GM12872 (cell line): ENCODE results near the gene ATG16L1.

Source experiments
- TF ChIP-seq, protein P1 (sequence below): IDR thresholded peaks from 3 replicates; pipeline ENCODE4 v1.5.1; 2011; ENCODE audit warnings: low read depth, mild to moderate bottlenecking, low read length, moderate library complexity; ENCODE audit not compliant: insufficient read depth

The ATG16L1 gene

DNA sequence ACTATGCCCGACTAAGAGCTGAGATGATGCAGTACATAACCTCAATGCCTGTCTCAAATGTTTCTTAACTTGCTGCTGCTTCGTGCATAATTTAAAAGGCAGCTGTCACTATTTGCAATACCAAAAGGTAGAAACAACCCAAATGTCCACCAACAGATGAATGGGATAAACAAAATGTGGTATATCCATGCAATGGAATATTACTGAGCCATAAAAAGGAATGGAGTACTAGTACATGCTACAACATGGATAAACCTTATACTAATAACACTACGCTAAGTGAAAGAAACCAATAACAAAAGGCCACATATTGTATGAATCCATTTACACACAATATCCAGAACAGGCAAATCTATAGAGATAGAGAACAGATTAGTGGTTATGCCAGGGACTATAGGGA lies 89.8 kb downstream of the ATG16L1 start:
- TF ChIP-seq, protein P1, sequence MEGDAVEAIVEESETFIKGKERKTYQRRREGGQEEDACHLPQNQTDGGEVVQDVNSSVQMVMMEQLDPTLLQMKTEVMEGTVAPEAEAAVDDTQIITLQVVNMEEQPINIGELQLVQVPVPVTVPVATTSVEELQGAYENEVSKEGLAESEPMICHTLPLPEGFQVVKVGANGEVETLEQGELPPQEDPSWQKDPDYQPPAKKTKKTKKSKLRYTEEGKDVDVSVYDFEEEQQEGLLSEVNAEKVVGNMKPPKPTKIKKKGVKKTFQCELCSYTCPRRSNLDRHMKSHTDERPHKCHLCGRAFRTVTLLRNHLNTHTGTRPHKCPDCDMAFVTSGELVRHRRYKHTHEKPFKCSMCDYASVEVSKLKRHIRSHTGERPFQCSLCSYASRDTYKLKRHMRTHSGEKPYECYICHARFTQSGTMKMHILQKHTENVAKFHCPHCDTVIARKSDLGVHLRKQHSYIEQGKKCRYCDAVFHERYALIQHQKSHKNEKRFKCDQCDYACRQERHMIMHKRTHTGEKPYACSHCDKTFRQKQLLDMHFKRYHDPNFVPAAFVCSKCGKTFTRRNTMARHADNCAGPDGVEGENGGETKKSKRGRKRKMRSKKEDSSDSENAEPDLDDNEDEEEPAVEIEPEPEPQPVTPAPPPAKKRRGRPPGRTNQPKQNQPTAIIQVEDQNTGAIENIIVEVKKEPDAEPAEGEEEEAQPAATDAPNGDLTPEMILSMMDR: no peak

DNA sequence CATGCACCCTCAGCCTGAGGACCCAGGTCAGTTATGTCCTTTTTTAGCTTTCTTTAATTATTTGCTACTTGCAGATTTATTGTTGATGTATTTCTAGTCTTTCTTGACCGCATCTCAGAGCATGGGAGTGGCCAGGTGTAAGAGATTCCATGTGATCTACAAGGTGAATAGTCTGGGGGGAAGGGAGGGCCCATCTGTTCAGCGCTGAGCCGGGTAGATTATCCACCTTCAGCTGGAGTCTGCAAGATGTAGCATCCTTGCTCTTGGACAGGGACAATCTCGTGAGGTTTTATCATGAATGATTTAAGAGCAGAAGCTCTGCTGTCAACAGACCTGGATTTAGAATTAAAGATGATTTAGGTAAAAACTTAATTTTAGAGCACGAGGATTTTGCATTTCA lies 90.8 kb downstream of the ATG16L1 start:
- TF ChIP-seq, protein P1: no peak

DNA sequence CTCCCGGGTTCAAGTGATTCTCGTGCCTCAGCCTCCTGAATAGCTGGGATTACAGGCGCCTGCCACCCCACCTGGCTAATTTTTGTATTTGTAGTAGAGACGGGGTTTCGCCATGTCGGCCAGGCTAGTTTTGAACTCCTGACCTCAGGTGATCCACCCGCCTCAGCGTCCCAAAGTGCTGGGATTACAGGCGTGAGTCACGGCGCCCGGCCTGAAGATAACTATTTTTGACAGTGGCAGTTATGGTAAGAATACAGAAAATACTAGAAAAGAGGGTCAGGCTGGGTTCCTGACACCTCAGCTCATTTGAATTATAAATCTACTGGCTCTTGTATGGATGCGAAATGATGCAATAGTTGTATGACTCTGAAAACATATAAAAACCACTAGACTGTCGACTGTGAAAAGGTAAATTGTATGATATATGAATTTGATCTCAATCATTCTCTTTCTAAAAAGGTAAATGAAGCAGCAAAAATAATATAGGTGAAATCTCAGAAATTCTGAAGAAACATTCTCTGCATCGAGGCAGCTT lies 91.8 kb downstream of the ATG16L1 start:
- TF ChIP-seq, protein P1: no peak
